ENCODE measurements around the gene GAPT. TPM values are rescaled to one million over a fixed set of nuclear protein-coding genes. Genes with fewer than 3 reads are reported as not detected.

The GAPT gene
- total RNA-seq, 4 donors from 2014 or later, result 0.72 to 6.1 (median 1.4) TPM

GRCh38 chr5:58456026-58456425, 35.2 kb upstream of the GAPT start:
- ATAC-seq (ENCODE audit: low FRiP score), result peak; percentile 15

GRCh38 chr5:58456486-58456885, 34.7 kb upstream of the GAPT start:
- ATAC-seq (ENCODE audit: low FRiP score) (peak; percentile 15), DNase-seq (ENCODE audit: low spot score) (no peak)
- no peak for TF ChIP-seq CTCF (IDR thresholded peaks at IDR 0.05)

More at GRCh38 chr5:58456026-58456425, 35.2 kb upstream of the GAPT start:
- DNase-seq (ENCODE audit: low spot score), result no peak
- no peak for TF ChIP-seq CTCF (IDR thresholded peaks at IDR 0.05)

DNA sequence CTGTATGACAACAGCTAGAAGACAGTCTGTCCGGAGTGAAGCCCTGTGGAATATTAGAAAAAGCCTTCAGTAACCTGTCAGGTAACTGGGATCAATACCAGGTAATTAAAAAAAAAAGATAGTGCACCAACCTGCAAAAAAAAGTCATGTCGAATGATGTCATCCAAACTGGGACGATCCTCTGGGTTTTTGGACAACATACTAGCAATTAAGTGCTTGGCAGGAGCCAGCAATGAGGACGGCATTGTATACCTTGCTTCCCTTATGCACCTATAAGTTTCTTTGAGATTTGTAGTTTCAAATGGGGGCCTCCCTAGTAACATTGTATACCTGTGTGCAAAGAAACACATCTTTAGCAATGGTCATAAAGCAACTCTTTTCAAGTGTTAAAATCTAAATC, 34.2 kb upstream of the GAPT start:
- no peak for TF ChIP-seq CTCF (IDR thresholded peaks at IDR 0.05)
- ATAC-seq (ENCODE audit: low FRiP score) (no peak), DNase-seq (ENCODE audit: low spot score) (no peak)

DNA sequence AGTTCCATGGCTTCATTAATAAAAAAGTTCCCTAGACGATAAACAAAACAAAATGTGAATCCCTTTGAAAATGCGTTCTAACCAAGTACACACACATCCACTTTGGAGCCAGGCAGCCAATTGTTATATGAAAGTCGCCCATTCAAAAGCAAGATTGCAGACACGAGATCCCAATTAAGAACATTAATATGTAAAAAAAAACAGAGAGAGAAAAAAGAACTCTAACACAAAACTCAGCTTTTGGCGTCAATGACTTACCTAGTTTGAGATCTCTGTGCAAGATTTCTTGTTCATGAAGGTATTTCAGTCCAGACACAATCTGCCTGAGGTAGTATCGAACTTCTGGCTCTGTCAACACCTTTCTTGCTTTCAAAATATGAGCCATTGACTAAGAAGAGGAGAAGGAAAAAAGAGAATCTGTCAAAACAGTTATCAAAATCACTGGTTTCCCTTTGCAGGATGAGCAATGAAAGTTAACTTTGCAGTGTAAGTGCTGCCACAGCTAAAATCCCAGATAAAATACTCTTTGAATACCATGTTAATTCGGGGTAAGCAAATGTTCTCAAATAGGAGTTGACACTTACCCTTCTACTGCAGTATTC, 33.0 kb upstream of the GAPT start:
- TF ChIP-seq CTCF (IDR thresholded peaks at IDR 0.05), result no peak
- ATAC-seq (ENCODE audit: low FRiP score) (no peak), DNase-seq (ENCODE audit: low spot score) (no peak)

GRCh38 chr5:58458743-58459145, 32.5 kb upstream of the GAPT start:
- ATAC-seq (ENCODE audit: low FRiP score) (no peak), DNase-seq (ENCODE audit: low spot score) (no peak)
- no peak for TF ChIP-seq CTCF (IDR thresholded peaks at IDR 0.05)

DNA sequence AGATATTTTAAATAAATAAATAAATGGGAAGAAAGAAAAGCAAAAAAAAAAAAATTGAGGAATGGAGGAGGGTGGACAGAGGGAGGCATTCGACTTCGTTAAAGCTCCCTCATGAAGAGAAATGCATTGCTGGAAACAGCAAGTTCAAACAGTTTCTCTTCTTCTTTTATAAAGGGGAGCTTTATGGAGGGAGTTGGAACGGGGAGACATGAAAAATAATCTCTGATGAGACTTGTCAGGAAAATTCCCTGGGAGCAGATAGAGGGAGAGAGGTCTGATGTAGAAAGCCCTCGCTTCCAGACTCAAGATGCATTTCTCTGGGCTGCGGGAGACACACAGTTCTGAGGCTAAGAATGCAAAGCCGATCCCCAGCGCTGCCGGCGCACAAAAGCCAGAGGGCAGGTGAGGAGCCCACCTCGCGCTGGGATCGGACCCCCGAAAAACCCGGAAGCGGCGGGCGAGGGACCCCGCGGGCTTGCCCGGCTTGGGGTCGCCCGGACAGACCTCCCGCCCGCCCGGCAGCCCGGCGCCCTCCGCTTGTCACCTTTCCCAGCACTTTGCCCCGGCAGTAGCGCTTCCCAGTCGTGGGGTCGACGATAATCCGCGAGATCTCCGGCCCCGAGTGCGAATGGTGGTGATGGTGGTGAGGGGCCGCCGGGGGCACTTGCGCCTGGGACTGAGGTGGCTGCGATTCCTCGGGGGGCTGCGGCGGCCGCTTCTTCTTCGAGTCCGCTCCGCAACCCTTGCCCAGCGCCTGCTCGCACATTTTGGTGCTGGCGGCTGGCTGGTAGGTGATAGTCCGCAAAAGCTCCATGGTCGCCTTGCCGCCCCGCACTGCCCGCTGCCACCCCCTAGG, 31.9 kb upstream of the GAPT start:
- ATAC-seq (ENCODE audit: low FRiP score) (peak; percentile 2), DNase-seq (ENCODE audit: low spot score) (no peak)
- no peak for TF ChIP-seq CTCF (IDR thresholded peaks at IDR 0.05)

All from omental fat pad (tissue), 4 donors.